WI38 (cell line): Measurements from ENCODE around the gene SFPQ.

Source experiments
- H3K4me3 ChIP-seq: 2 replicates; pipeline ENCODE4 v1.5.1; 2011; ENCODE audit warnings: low read depth, mild to moderate bottlenecking, control low read depth, low read length
- CTCF ChIP-seq: IDR thresholded peaks from 2 replicates; pipeline ENCODE4 v1.5.1; 2012; ENCODE audit warnings: low read depth, mild to moderate bottlenecking, control low read depth, low read length

SFPQ gene

GRCh38 chr1:35192056-35192852 is 691 bp downstream of the SFPQ start:
- TF ChIP-seq CTCF = no peak
- peak overlapping the region; percentile 96 for H3K4me3 ChIP-seq

GRCh38 chr1:35191429-35192055 is 1.4 kb downstream of the SFPQ start:
- TF ChIP-seq CTCF = no peak
- peak overlapping the region; percentile 96 for H3K4me3 ChIP-seq

- TF ChIP-seq CTCF = no peak
These were observed 2.2 kb downstream of the SFPQ start for GRCh38 chr1:35190784-35191183.

GRCh38 chr1:35188578-35189392 is 4.2 kb downstream of the SFPQ start:
- no peak for TF ChIP-seq CTCF
- no peak overlapping the region for H3K4me3 ChIP-seq

More at GRCh38 chr1:35190784-35191183, 2.2 kb downstream of the SFPQ start:
- peak overlapping the region; percentile 96 for H3K4me3 ChIP-seq

GRCh38 chr1:35187816-35188342 is 5.1 kb downstream of the SFPQ start:
- no peak overlapping the region for H3K4me3 ChIP-seq
- no peak for TF ChIP-seq CTCF

- TF ChIP-seq CTCF = no peak
- no peak overlapping the region for H3K4me3 ChIP-seq
These were observed 6.7 kb downstream of the SFPQ start for GRCh38 chr1:35186239-35186638.

- no peak overlapping the region for H3K4me3 ChIP-seq
- no peak for TF ChIP-seq CTCF
These were observed 7.7 kb downstream of the SFPQ start for GRCh38 chr1:35185200-35185599.
